GM19238 (cell line): ENCODE data around the gene ZNF780A.
"Not testable (repeated sequence)": the region's sequence is repeated elsewhere in the genome, so short reads cannot be mapped to it uniquely, and the experiment has no call there.

ENCODE experiments used
- DNase-seq: peaks from one replicate; pipeline ENCODE4 v3.0.0; 2011; ENCODE audit warnings: low spot score; ENCODE audit not compliant: insufficient read length

ZNF780A gene

GRCh38 chr19:40084948-40085347 is 5.8 kb downstream of the ZNF780A start:
- no peak for DNase-seq

- DNase-seq: no peak
These were observed 9.3 kb downstream of the ZNF780A start for GRCh38 chr19:40081411-40081810.

- DNase-seq: no peak
These were observed 10.5 kb downstream of the ZNF780A start for GRCh38 chr19:40080289-40080688.

GRCh38 chr19:40078377-40078776 is 12.4 kb downstream of the ZNF780A start:
- no peak for DNase-seq

- DNase-seq: no peak
These were observed 20.7 kb downstream of the ZNF780A start for GRCh38 chr19:40070058-40070457.

GRCh38 chr19:40059624-40060023 is 31.1 kb downstream of the ZNF780A start:
- no peak for DNase-seq

- DNase-seq: no peak
These were observed 33.6 kb downstream of the ZNF780A start for GRCh38 chr19:40057166-40057565.

GRCh38 chr19:40056505-40056904 is 34.2 kb downstream of the ZNF780A start:
- no peak for DNase-seq

GRCh38 chr19:40055832-40056504 is 34.8 kb downstream of the ZNF780A start, which contains the start of gene ZNF780B:
ZNF780B (minus strand) TSS chr19:40056231; CDS start chr19:40050332, 5,899 bp downstream.
- DNase-seq: peak; percentile 63

GRCh38 chr19:40055049-40055448 is 35.7 kb downstream of the ZNF780A start:
- DNase-seq: no peak

- no peak for DNase-seq
These were observed 36.1 kb downstream of the ZNF780A start for GRCh38 chr19:40054632-40055031.

GRCh38 chr19:40053491-40053890 is 37.3 kb downstream of the ZNF780A start:
- DNase-seq: no peak

- DNase-seq: not testable (repeated sequence)
These were observed 49.0 kb downstream of the ZNF780A start for GRCh38 chr19:40041718-40042117.

GRCh38 chr19:40038047-40038446 is 52.7 kb downstream of the ZNF780A start:
- DNase-seq: not testable (repeated sequence)

GRCh38 chr19:40035996-40036395 is 54.7 kb downstream of the ZNF780A start:
- no peak for DNase-seq

- DNase-seq: no peak
These were observed 56.7 kb downstream of the ZNF780A start for GRCh38 chr19:40033989-40034560.

GRCh38 chr19:40026597-40026970 is 64.2 kb downstream of the ZNF780A start:
- DNase-seq: no peak

- DNase-seq: no peak
These were observed 64.7 kb downstream of the ZNF780A start for GRCh38 chr19:40025938-40026596.

- DNase-seq: no peak
These were observed 66.8 kb downstream of the ZNF780A start for GRCh38 chr19:40023969-40024368.
